ENCODE measurements around the gene AP1S1. TPM values are rescaled to one million over a fixed set of nuclear protein-coding genes. Genes with fewer than 3 reads are reported as not detected.

Gene AP1S1
- total and polyA plus RNA-seq, 2 of the 13 experiments (the other 11 are each of a cell fraction or from before 2014, with no cell fraction given): 57.5 to 68.1 TPM

GRCh38 chr7:101121991-101122932 lies 32.0 kb upstream of the AP1S1 start (continued):
- TF ChIP-seq GATAD1 (CRISPR knock-in tag; IDR thresholded peaks at IDR 0.05) (no peak), NONO (IDR thresholded peaks at IDR 0.05) (no peak), NONO (CRISPR knock-in tag; conservative IDR thresholded peaks at IDR 0.05) (no peak), SNAPC4 (CRISPR knock-in tag; IDR thresholded peaks at IDR 0.05) (peak; percentile 74; the same call in 1 of the 2 replicates), ATRX (CRISPR knock-in tag; IDR thresholded peaks at IDR 0.05; ENCODE audit: borderline replicate concordance) (no peak), ZHX2 (IDR thresholded peaks at IDR 0.05; ENCODE audit: low read depth) (no peak), ZHX2 (CRISPR knock-in tag; IDR thresholded peaks at IDR 0.05; ENCODE audit: borderline replicate concordance) (no peak), ZBTB38 (CRISPR knock-in tag; IDR thresholded peaks at IDR 0.05) (peak; percentile 23; the same call in 1 of the 2 replicates), ELF4 (CRISPR knock-in tag; IDR thresholded peaks at IDR 0.05; ENCODE audit: borderline replicate concordance) (no peak), DMTF1 (CRISPR knock-in tag; IDR thresholded peaks at IDR 0.05) (0 out of 2 replicates have a peak, but pooled peaks have one; percentile 25), MTA1 (CRISPR knock-in tag; IDR thresholded peaks at IDR 0.05; ENCODE audit: borderline replicate concordance) (0 out of 2 replicates have a peak, but pooled peaks have one; percentile 43), IRF2 (CRISPR knock-in tag; IDR thresholded peaks at IDR 0.05) (peak; percentile 53; the same call in 1 of the 2 replicates), ADNP (CRISPR knock-in tag; IDR thresholded peaks at IDR 0.05) (peak; percentile 45; the same call in 1 of the 2 replicates), GABPA (IDR thresholded peaks at IDR 0.05; ENCODE audit: low read depth, low read length) (peak; percentile 42), GABPA (CRISPR knock-in tag; IDR thresholded peaks at IDR 0.05; ENCODE audit: low read depth) (no peak), HNF4A (CRISPR knock-in tag; IDR thresholded peaks at IDR 0.05) (peak; percentile 77)

Measured in HepG2 (cell line).